ENCODE measurements around the gene ACOXL.

ACOXL gene

GRCh38 chr2:110983133-110983532 is 250.8 kb downstream of the ACOXL start:
- no peak for DNase-seq

DNA sequence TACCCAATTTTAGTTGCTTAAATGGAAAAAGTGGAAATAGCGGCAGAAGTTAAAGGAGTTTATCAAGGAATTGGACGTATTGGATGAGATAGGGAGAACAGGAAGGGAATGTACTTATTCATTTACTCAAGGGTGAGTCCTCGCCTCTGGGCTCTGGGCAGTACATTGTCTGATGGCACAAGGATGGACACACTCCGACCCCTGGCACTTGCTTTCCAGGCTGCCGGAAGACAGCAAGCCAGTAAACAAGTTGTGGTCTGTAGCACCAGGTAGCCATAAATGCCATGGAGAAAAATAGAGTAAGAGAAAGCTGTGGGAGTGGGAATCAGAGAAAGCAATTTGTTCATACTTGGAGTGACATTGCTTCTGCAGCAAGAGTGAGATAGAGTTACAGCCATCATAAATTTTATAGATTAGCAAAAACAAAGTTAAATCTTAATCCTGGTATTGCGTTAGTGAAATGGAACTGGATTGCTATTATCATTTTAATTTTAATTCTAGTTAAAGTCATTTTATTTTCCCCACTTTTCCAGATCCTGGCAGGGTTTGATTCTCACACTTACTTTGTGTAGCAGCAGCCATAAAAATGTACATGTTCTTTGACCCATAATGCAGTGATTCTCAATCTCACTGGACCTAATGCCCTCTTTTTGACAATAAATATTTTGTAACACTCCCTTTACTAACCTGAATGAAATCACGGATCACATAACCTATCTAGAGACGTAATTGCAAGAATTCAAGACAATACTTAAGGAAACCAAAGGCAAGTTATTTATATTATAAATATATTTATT is 252.5 kb downstream of the ACOXL start:
- no peak for DNase-seq

GRCh38 chr2:110990440-110990839 is 258.1 kb downstream of the ACOXL start:
- DNase-seq: no peak

DNA sequence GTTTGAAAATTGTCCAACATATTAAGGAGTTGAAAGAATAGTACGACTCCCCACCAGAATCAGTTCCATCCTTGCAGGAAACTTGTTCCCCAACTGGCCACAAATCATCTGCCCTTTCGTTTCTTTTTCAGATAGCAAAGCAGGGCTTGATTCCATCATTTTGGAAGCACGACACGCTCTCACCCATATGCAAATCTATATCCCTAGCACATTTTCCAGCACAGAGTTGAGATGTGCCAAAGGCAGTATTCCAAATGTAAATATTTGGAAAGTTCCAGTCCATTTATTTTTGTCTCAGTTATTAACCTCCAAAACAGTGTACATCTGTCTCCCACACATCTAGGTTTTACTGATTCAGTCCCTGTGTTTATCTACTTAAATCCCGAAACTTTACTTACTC is 259.5 kb downstream of the ACOXL start:
- no peak for DNase-seq

GRCh38 chr2:110992886-110993285 is 260.5 kb downstream of the ACOXL start:
- DNase-seq: no peak

GRCh38 chr2:110993557-110994231 is 261.3 kb downstream of the ACOXL start:
- DNase-seq: peak; percentile 45

DNA sequence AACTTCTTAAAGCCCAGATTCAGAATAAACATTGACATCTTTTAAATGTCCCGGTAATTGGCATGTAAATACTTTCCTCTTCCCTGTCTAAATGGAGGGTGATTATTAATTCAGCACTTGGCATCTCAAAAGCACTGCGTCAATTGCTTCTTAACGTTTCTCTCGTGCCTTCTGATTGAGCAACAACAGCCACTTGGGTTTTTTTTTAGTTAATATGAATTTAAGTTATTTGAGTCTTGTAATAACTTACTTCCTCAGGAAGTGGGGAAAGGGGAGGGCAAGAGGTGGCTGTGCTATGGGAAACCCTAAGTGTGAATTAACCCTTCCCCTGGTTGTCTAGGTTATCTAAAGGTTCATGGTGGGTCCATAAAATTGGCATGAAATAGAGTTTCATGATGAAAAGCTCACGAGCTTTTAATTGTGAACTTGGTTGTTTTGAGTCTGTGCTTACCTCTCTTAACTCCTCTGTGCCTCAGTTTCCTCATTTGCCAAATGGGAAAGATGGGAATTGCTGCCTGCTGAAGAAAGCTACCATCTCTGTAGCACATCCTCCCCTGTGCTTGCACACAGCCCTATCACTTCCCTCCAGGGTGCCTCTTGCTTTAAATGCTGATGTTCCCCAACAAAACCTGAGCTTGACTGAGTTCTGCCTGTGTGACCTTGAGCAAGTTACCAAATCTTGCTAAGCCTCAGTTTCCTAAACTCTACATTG is 262.0 kb downstream of the ACOXL start:
- DNase-seq: no peak

GRCh38 chr2:110995911-110996310 is 263.5 kb downstream of the ACOXL start:
- no peak for DNase-seq

- DNase-seq: no peak
Measured at GRCh38 chr2:110997331-110998045, 265.1 kb downstream of the ACOXL start.

DNA sequence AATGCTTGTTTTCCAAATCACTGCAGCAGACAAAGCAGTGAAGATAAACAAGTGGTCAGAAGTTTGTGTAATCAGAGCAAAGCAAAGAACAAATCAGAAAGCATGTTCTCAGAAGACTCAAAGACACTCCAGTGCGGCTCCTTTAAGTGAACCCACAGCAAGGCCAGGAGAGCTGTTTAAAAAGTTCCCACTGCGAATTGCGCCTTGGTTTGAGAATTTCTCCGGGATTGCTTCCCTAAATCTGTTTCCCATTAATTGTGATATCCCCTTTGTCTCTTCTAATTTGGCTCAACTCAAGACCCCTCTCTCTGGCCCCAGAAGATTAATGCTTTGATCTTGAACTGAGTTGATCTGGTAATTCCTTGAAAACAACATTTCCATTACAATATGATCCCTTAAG is 265.9 kb downstream of the ACOXL start:
- DNase-seq: no peak

- no peak for DNase-seq
Measured at GRCh38 chr2:110999626-111000025, 267.3 kb downstream of the ACOXL start.

GRCh38 chr2:111005307-111005706 is 272.9 kb downstream of the ACOXL start:
- no peak for DNase-seq

- no peak for DNase-seq
Measured at GRCh38 chr2:111005821-111006220, 273.4 kb downstream of the ACOXL start.

GRCh38 chr2:111007757-111008688 is 275.6 kb downstream of the ACOXL start:
- DNase-seq: no peak

DNA sequence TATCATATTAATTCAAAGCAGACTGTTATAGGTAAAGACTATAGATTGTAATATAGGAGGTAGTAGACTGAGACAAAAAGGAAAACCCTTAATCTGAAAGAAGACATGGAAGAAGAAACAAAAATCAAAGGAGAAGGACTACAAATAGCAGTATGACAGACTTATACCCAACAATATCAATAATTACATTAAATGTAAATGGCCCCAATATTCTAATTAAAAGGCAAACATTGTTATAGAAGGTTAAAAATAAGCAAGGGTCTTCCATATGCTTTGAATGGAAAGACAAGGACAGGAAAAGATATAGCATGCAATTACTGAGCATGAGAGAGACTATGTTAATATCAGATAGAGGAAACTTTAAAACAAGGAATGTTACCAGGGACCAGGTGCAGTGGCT is 278.8 kb downstream of the ACOXL start:
- DNase-seq: no peak

GRCh38 chr2:111015283-111015995 is 283.1 kb downstream of the ACOXL start:
- DNase-seq: no peak

GRCh38 chr2:111017034-111017622 is 284.8 kb downstream of the ACOXL start:
- no peak for DNase-seq

- no peak for DNase-seq
Measured at GRCh38 chr2:111017909-111018308, 285.5 kb downstream of the ACOXL start.

- no peak for DNase-seq
Measured at GRCh38 chr2:111019381-111019780, 287.0 kb downstream of the ACOXL start.

- DNase-seq: peak; percentile 12
Measured at GRCh38 chr2:111022633-111023032, 290.3 kb downstream of the ACOXL start.

GRCh38 chr2:111024496-111024895 is 292.1 kb downstream of the ACOXL start:
- DNase-seq: no peak

Measured in CD4-positive, alpha-beta T cell treated with Interferon gamma for 1 hour (primary cell).